ENCODE data around the gene HEATR1.

The HEATR1 gene

DNA sequence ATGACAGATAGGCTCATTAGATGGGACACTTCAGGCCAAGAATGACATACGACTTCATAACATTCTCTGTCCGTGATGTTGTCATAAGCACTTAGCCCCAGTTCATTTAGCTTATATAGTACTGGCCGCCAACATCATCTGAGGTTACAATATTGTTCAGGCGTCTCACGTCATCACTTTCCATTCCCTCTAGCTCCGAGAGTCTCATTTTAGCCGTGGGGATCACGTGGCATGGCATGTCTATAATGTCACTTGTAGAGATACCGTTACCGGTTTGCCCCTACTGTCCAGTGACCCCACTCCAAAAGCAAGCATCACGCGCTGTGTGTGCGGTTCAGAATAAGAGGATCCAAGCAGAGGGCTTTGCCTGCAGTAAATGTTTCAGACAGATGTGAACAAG, 34.6 kb upstream of the HEATR1 start:
- no peaks in the 10 kb centered on the region for H3K4me1 ChIP-seq (ENCODE audit: low read length)
- no peak overlapping the region for H2AFZ ChIP-seq (ENCODE audit: low read depth, low read length)
- no peaks in the 10 kb centered on the region for H3K79me2 ChIP-seq (ENCODE audit: low read length)
- no peak for TF ChIP-seq EZH2phosphoT487 (IDR thresholded peaks at IDR 0.05; ENCODE audit: low read depth)
- H3K4me3 ChIP-seq (ENCODE audit: low read length), result no peak overlapping the region
- H3K27me3 ChIP-seq (ENCODE audit: low read depth, low read length), result peaks cover 14% of the 10 kb centered on the region; the same call in 1 of the 2 replicates
- H3K9ac ChIP-seq (ENCODE audit: low read length), result no peak overlapping the region
- H3K36me3 ChIP-seq (replicated peaks; ENCODE audit: low read depth, low read length), result no peaks in the 10 kb centered on the region
- no peak overlapping the region for H3K27ac ChIP-seq (ENCODE audit: low read length)
- no peaks in the 10 kb centered on the region for H3K9me3 ChIP-seq (ENCODE audit: insufficient read depth, low read length)
- H3K4me2 ChIP-seq (ENCODE audit: low read length), result no peak overlapping the region
- H4K20me1 ChIP-seq (ENCODE audit: insufficient read depth, low read length), result no peaks in the 10 kb centered on the region

- Histone ChIP-seq H3K27ac (ENCODE audit: low read length) (no peak overlapping the region), H2AFZ (ENCODE audit: low read depth, low read length) (no peak overlapping the region), H3K4me2 (ENCODE audit: low read length) (no peak overlapping the region), H3K4me3 (ENCODE audit: low read length) (no peak overlapping the region), H3K36me3 (replicated peaks; ENCODE audit: low read depth, low read length) (no peaks in the 10 kb centered on the region), H3K9me3 (ENCODE audit: insufficient read depth, low read length) (no peaks in the 10 kb centered on the region), H3K79me2 (ENCODE audit: low read length) (no peaks in the 10 kb centered on the region), H3K9ac (ENCODE audit: low read length) (no peak overlapping the region), H4K20me1 (ENCODE audit: insufficient read depth, low read length) (no peaks in the 10 kb centered on the region), H3K4me1 (ENCODE audit: low read length) (no peaks in the 10 kb centered on the region), H3K27me3 (ENCODE audit: low read depth, low read length) (peaks cover 14% of the 10 kb centered on the region; the same call in 1 of the 2 replicates)
- no peak for TF ChIP-seq EZH2phosphoT487 (IDR thresholded peaks at IDR 0.05; ENCODE audit: low read depth)
- TF ChIP-seq, protein P1, sequence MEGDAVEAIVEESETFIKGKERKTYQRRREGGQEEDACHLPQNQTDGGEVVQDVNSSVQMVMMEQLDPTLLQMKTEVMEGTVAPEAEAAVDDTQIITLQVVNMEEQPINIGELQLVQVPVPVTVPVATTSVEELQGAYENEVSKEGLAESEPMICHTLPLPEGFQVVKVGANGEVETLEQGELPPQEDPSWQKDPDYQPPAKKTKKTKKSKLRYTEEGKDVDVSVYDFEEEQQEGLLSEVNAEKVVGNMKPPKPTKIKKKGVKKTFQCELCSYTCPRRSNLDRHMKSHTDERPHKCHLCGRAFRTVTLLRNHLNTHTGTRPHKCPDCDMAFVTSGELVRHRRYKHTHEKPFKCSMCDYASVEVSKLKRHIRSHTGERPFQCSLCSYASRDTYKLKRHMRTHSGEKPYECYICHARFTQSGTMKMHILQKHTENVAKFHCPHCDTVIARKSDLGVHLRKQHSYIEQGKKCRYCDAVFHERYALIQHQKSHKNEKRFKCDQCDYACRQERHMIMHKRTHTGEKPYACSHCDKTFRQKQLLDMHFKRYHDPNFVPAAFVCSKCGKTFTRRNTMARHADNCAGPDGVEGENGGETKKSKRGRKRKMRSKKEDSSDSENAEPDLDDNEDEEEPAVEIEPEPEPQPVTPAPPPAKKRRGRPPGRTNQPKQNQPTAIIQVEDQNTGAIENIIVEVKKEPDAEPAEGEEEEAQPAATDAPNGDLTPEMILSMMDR (IDR thresholded peaks at IDR 0.05; ENCODE audit: low read depth, low read length), result no peak
Observed at GRCh38 chr1:236636017-236636416, 31.7 kb upstream of the HEATR1 start.

- no peaks in the 10 kb centered on the region for H3K4me1 ChIP-seq (ENCODE audit: low read length)
Observed at GRCh38 chr1:236627727-236628408, 23.6 kb upstream of the HEATR1 start.

DNA sequence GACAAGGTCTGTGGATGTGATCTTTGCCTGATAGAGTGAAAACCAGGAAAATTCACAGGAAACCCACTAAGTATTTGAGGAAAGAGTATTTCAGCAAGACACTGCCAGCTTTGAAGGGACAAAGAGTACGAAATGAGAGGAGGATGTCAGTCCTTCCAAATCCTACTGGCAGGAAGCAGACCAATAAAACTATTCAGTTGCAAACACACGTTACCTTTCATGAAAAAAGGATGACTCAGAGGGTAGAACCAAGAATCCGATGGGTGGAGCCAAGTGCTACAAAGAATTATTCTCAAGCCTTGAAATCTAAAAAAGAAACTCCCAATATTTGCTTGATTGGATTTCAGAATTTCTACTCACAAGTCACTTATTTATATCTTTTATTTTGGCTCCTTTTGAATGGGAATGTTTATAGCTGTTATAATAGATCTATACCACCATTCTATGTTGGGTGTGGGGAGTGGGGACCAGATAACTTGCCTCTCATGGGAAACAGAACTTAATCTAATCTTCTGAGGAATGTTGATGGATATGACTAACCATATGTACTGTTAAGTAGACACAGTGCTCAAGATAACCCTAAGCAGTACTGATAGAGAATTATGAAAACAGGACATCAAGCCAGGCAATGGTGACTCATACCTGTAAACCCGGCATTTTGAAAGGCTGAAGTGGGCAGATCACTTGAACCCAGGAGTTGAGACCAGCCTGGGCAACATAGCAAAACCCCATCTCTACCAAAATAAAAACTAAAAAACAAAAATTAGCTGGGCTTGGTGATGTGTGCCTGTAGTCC, 19.3 kb upstream of the HEATR1 start:
- TF ChIP-seq, protein P1 (IDR thresholded peaks at IDR 0.05; ENCODE audit: low read depth, low read length), result no peak
- TF ChIP-seq EZH2phosphoT487 (IDR thresholded peaks at IDR 0.05; ENCODE audit: low read depth), result no peak
- no peak overlapping the region for H3K27ac ChIP-seq (ENCODE audit: low read length)
- no peaks in the 10 kb centered on the region for H3K79me2 ChIP-seq (ENCODE audit: low read length)
- H3K36me3 ChIP-seq (replicated peaks; ENCODE audit: low read depth, low read length), result no peaks in the 10 kb centered on the region
- H3K27me3 ChIP-seq (ENCODE audit: low read depth, low read length), result peaks cover 37% of the 10 kb centered on the region; the same call in 1 of the 2 replicates
- H4K20me1 ChIP-seq (ENCODE audit: insufficient read depth, low read length), result no peaks in the 10 kb centered on the region
- no peaks in the 10 kb centered on the region; the same call in 1 of the 2 replicates for H3K9me3 ChIP-seq (ENCODE audit: insufficient read depth, low read length)
- no peak overlapping the region for H3K4me2 ChIP-seq (ENCODE audit: low read length)
- no peak overlapping the region for H3K4me3 ChIP-seq (ENCODE audit: low read length)
- no peaks in the 10 kb centered on the region for H3K4me1 ChIP-seq (ENCODE audit: low read length)
- no peak overlapping the region for H2AFZ ChIP-seq (ENCODE audit: low read depth, low read length)
- no peak overlapping the region for H3K9ac ChIP-seq (ENCODE audit: low read length)

More at GRCh38 chr1:236627727-236628408, 23.6 kb upstream of the HEATR1 start:
- TF ChIP-seq, protein P1 (IDR thresholded peaks at IDR 0.05; ENCODE audit: low read depth, low read length), result no peak
- no peak for TF ChIP-seq EZH2phosphoT487 (IDR thresholded peaks at IDR 0.05; ENCODE audit: low read depth)
- no peak overlapping the region for H2AFZ ChIP-seq (ENCODE audit: low read depth, low read length)
- no peaks in the 10 kb centered on the region for H4K20me1 ChIP-seq (ENCODE audit: insufficient read depth, low read length)
- H3K79me2 ChIP-seq (ENCODE audit: low read length), result no peaks in the 10 kb centered on the region
- H3K9me3 ChIP-seq (ENCODE audit: insufficient read depth, low read length), result no peaks in the 10 kb centered on the region
- H3K27me3 ChIP-seq (ENCODE audit: low read depth, low read length), result peaks cover 28% of the 10 kb centered on the region; the same call in 1 of the 2 replicates
- no peaks in the 10 kb centered on the region for H3K36me3 ChIP-seq (replicated peaks; ENCODE audit: low read depth, low read length)
- no peak overlapping the region for H3K9ac ChIP-seq (ENCODE audit: low read length)
- no peak overlapping the region for H3K4me3 ChIP-seq (ENCODE audit: low read length)
- no peak overlapping the region for H3K27ac ChIP-seq (ENCODE audit: low read length)
- H3K4me2 ChIP-seq (ENCODE audit: low read length), result no peak overlapping the region

All from OCI-LY3 (cell line).